WI38 (cell line): ENCODE measurements around the gene GRM3.

Experiments
- H3K4me3 ChIP-seq: 2 replicates; pipeline ENCODE4 v1.5.1; 2011; ENCODE audit warnings: low read depth, mild to moderate bottlenecking, control low read depth, low read length
- TF ChIP-seq, protein P1 (sequence below): IDR thresholded peaks from 2 replicates; pipeline ENCODE4 v1.5.1; 2012; ENCODE audit warnings: low read depth, mild to moderate bottlenecking, control low read depth, low read length

The GRM3 gene

GRCh38 chr7:86664991-86665390 lies 21.3 kb downstream of the GRM3 start:
- TF ChIP-seq, protein P1, sequence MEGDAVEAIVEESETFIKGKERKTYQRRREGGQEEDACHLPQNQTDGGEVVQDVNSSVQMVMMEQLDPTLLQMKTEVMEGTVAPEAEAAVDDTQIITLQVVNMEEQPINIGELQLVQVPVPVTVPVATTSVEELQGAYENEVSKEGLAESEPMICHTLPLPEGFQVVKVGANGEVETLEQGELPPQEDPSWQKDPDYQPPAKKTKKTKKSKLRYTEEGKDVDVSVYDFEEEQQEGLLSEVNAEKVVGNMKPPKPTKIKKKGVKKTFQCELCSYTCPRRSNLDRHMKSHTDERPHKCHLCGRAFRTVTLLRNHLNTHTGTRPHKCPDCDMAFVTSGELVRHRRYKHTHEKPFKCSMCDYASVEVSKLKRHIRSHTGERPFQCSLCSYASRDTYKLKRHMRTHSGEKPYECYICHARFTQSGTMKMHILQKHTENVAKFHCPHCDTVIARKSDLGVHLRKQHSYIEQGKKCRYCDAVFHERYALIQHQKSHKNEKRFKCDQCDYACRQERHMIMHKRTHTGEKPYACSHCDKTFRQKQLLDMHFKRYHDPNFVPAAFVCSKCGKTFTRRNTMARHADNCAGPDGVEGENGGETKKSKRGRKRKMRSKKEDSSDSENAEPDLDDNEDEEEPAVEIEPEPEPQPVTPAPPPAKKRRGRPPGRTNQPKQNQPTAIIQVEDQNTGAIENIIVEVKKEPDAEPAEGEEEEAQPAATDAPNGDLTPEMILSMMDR: no peak

GRCh38 chr7:86665669-86666068 lies 22.0 kb downstream of the GRM3 start:
- TF ChIP-seq, protein P1: no peak
- no peak overlapping the region for H3K4me3 ChIP-seq

More at GRCh38 chr7:86664991-86665390, 21.3 kb downstream of the GRM3 start:
- no peak overlapping the region for H3K4me3 ChIP-seq

DNA sequence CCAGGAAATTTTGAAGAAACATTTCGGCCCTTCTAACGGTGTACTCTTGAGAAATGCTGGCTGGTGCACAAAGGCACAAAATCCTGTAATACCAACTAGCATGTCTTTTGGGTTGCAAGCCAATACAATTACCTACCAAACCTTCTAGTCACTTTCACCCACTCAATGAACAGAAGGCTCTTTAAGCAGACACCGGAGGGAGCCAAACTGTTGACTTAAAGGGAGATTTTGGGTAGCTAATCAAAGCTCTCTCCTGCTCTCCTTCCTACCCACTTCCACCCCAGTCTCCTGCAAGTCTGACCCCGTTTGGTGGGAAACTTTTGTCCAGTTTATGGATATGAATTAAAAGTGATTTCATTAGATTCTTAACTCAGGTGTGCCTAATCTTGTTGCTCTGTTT lies 24.0 kb downstream of the GRM3 start:
- TF ChIP-seq, protein P1: no peak
- no peak overlapping the region for H3K4me3 ChIP-seq

DNA sequence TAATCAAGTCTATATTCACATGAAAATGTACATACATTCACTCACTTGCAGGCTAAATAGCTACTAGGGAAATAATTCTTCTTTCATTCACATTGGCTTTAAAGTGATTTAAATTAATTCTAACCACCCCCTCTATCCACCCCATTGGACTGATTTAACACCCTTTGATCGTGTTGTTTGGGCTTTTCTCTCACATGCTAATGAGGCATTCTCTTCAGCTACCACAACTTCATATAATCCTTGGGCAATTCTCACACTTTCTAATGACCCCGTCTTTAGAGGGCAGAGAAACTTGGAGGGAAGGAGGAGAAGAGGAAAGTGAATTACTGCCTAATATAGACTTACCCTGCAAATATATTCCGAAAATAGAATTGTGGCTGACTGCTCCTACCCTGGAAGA lies 24.6 kb downstream of the GRM3 start:
- H3K4me3 ChIP-seq: no peak overlapping the region

GRCh38 chr7:86687831-86688230 lies 44.1 kb downstream of the GRM3 start:
- TF ChIP-seq, protein P1: no peak
- H3K4me3 ChIP-seq: no peak overlapping the region

More for the DNA sequence above, 24.6 kb downstream of the GRM3 start:
- TF ChIP-seq, protein P1: no peak

GRCh38 chr7:86689363-86689762 lies 45.7 kb downstream of the GRM3 start:
- TF ChIP-seq, protein P1: no peak

GRCh38 chr7:86692755-86693154 lies 49.0 kb downstream of the GRM3 start:
- TF ChIP-seq, protein P1: no peak
- H3K4me3 ChIP-seq: no peak overlapping the region

More at GRCh38 chr7:86689363-86689762, 45.7 kb downstream of the GRM3 start:
- H3K4me3 ChIP-seq: no peak overlapping the region
